ENCODE measurements around the gene RERG.
A peak's percentile ranks its signal among the peaks of the same experiment; 100 is the strongest.

GRCh38 chr12:15208140-15208539, 13.1 kb downstream of the RERG start:
- TF ChIP-seq POLR2AphosphoS5 (IDR thresholded peaks at IDR 0.05), result peak in 1 of 3 donors; percentile 69
- TF ChIP-seq, protein P1, sequence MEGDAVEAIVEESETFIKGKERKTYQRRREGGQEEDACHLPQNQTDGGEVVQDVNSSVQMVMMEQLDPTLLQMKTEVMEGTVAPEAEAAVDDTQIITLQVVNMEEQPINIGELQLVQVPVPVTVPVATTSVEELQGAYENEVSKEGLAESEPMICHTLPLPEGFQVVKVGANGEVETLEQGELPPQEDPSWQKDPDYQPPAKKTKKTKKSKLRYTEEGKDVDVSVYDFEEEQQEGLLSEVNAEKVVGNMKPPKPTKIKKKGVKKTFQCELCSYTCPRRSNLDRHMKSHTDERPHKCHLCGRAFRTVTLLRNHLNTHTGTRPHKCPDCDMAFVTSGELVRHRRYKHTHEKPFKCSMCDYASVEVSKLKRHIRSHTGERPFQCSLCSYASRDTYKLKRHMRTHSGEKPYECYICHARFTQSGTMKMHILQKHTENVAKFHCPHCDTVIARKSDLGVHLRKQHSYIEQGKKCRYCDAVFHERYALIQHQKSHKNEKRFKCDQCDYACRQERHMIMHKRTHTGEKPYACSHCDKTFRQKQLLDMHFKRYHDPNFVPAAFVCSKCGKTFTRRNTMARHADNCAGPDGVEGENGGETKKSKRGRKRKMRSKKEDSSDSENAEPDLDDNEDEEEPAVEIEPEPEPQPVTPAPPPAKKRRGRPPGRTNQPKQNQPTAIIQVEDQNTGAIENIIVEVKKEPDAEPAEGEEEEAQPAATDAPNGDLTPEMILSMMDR (IDR thresholded peaks at IDR 0.05), result peak; percentile 12 to 14
